ENCODE data around the gene FAM184B. TPM values are rescaled to one million over a fixed set of nuclear protein-coding genes. Genes with fewer than 3 reads are reported as not detected.
"Not testable (repeated sequence)": the region's sequence is repeated elsewhere in the genome, so short reads cannot be mapped to it uniquely, and the experiment has no call there.

Gene FAM184B
- polyA plus RNA-seq, 1 donor from 2014 or later: 0.10 TPM

DNA sequence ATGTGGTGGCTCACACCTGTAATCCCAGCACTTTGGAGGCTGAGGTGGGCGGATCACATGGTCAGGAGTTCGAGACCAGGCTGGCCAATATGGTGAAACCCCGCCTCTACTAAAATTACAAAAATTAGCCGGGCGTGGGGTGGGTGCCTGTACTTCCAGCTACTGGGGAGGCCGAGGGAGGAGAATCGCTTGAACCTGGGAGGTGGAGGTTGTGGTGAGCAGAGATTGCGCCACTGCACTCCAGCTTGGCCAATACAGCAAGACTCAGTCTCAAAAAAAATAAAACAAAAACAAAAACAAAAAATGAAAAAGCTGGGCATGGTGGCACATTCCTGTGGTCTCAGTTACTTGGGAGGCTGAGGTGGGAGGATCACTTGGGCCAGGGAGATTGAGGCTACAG lies 70.2 kb downstream of the FAM184B start:
- not testable (repeated sequence) for H3K9me2 ChIP-seq (ENCODE audit: insufficient read depth, low read length); H3K4me3 ChIP-seq (ENCODE audit: low read length); H3K4me2 ChIP-seq (ENCODE audit: low read length); H4K20me1 ChIP-seq (ENCODE audit: insufficient read depth); H3F3A ChIP-seq (ENCODE audit: insufficient read depth, low read length, poor library complexity, severe bottlenecking); H3K27ac ChIP-seq (ENCODE audit: low read length); H3K79me2 ChIP-seq (replicated peaks; ENCODE audit: insufficient read depth, low read length); H3K9ac ChIP-seq (ENCODE audit: low read length); H3K9me3 ChIP-seq (ENCODE audit: low read length); H3K27me3 ChIP-seq (ENCODE audit: insufficient read depth, low read depth, low read length); H3K36me3 ChIP-seq (ENCODE audit: insufficient read depth, low read length); H2AFZ ChIP-seq (ENCODE audit: low read depth, low read length)

DNA sequence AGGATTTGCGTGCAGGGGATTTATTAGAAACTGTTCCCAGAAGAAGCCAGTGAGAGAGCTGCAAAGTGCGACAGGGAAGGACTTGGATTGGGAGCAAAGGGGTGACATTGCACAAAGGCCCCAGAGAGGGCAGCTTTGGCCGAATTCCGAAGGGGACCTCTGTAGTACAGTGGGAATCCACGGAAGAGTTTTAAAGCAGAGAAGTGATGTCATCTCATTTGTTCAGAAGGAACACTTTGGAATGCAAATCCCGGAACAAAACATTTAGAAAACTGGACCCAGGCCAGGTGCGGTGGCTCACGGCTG lies 71.7 kb downstream of the FAM184B start:
- Histone ChIP-seq H3F3A (ENCODE audit: insufficient read depth, low read length, poor library complexity, severe bottlenecking) (no peaks in the 10 kb centered on the region), H3K36me3 (ENCODE audit: insufficient read depth, low read length) (no peaks in the 10 kb centered on the region), H3K9me3 (ENCODE audit: low read length) (no peaks in the 10 kb centered on the region), H3K9ac (ENCODE audit: low read length) (no peak overlapping the region), H3K9me2 (ENCODE audit: insufficient read depth, low read length) (no peaks in the 10 kb centered on the region), H4K20me1 (ENCODE audit: insufficient read depth) (no peaks in the 10 kb centered on the region), H2AFZ (ENCODE audit: low read depth, low read length) (no peak overlapping the region), H3K4me3 (ENCODE audit: low read length) (no peak overlapping the region), H3K79me2 (replicated peaks; ENCODE audit: insufficient read depth, low read length) (no peaks in the 10 kb centered on the region), H3K27me3 (ENCODE audit: insufficient read depth, low read depth, low read length) (no peaks in the 10 kb centered on the region), H3K27ac (ENCODE audit: low read length) (no peak overlapping the region), H3K4me2 (ENCODE audit: low read length) (no peak overlapping the region)
- TF ChIP-seq EZH2 (IDR thresholded peaks at IDR 0.05; ENCODE audit: borderline replicate concordance, insufficient read depth, low read length, poor library complexity, severe bottlenecking) (no peak), EP300 (conservative IDR thresholded peaks at IDR 0.05; ENCODE audit: poor library complexity, severe bottlenecking) (no peak), SMC3 (conservative IDR thresholded peaks at IDR 0.05; ENCODE audit: poor library complexity) (no peak), POLR2AphosphoS5 (IDR thresholded peaks at IDR 0.05) (no peak), RAD21 (conservative IDR thresholded peaks at IDR 0.05) (no peak)
- TF ChIP-seq, protein P1, sequence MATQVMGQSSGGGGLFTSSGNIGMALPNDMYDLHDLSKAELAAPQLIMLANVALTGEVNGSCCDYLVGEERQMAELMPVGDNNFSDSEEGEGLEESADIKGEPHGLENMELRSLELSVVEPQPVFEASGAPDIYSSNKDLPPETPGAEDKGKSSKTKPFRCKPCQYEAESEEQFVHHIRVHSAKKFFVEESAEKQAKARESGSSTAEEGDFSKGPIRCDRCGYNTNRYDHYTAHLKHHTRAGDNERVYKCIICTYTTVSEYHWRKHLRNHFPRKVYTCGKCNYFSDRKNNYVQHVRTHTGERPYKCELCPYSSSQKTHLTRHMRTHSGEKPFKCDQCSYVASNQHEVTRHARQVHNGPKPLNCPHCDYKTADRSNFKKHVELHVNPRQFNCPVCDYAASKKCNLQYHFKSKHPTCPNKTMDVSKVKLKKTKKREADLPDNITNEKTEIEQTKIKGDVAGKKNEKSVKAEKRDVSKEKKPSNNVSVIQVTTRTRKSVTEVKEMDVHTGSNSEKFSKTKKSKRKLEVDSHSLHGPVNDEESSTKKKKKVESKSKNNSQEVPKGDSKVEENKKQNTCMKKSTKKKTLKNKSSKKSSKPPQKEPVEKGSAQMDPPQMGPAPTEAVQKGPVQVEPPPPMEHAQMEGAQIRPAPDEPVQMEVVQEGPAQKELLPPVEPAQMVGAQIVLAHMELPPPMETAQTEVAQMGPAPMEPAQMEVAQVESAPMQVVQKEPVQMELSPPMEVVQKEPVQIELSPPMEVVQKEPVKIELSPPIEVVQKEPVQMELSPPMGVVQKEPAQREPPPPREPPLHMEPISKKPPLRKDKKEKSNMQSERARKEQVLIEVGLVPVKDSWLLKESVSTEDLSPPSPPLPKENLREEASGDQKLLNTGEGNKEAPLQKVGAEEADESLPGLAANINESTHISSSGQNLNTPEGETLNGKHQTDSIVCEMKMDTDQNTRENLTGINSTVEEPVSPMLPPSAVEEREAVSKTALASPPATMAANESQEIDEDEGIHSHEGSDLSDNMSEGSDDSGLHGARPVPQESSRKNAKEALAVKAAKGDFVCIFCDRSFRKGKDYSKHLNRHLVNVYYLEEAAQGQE (IDR thresholded peaks at IDR 0.05; ENCODE audit: borderline replicate concordance): no peak
- TF ChIP-seq, protein P2, sequence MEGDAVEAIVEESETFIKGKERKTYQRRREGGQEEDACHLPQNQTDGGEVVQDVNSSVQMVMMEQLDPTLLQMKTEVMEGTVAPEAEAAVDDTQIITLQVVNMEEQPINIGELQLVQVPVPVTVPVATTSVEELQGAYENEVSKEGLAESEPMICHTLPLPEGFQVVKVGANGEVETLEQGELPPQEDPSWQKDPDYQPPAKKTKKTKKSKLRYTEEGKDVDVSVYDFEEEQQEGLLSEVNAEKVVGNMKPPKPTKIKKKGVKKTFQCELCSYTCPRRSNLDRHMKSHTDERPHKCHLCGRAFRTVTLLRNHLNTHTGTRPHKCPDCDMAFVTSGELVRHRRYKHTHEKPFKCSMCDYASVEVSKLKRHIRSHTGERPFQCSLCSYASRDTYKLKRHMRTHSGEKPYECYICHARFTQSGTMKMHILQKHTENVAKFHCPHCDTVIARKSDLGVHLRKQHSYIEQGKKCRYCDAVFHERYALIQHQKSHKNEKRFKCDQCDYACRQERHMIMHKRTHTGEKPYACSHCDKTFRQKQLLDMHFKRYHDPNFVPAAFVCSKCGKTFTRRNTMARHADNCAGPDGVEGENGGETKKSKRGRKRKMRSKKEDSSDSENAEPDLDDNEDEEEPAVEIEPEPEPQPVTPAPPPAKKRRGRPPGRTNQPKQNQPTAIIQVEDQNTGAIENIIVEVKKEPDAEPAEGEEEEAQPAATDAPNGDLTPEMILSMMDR (IDR thresholded peaks at IDR 0.05; ENCODE audit: poor library complexity, severe bottlenecking): no peak

DNA sequence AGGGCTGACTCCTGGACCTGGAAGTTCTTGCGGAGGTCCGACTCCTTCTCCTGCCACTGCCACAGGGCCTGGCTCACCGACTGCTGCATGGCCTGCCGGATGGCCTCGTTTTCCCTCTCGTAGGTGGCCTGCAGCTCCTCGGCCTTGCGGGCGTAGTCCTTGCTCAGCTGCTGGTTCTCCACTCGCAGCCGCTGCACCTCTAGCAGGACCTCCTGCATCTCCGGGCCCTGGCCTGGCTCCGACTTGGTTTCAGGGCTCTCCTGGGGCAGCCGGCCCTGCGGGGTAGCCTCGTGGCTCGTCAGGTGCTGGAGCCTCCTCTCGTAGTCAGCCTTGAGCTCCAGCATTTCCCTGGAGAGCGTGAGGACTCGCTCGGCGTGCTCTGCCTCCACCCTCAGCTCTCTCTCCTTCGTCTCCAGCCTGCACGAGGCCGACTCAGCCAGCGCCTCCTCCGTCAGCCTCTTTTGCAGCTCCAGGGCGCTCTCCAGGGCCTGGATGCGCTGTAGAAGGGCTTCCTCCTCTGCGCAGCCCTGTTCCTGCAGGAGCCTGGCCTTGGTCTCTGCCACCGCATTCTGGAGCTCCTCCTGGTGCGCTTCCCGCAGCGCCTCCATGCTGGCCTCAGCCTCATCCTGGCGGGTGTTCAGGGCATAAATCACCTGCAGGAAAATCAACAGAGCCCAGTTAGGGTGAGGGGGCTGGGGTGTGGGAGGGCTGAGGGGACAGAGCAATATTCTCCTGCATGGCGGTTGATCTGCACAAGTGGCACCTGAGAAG lies 72.2 kb downstream of the FAM184B start:
- Histone ChIP-seq H3K4me3 (ENCODE audit: low read length) (no peak overlapping the region), H2AFZ (ENCODE audit: low read depth, low read length) (no peak overlapping the region), H3K36me3 (ENCODE audit: insufficient read depth, low read length) (no peaks in the 10 kb centered on the region), H3K9me2 (ENCODE audit: insufficient read depth, low read length) (no peaks in the 10 kb centered on the region), H4K20me1 (ENCODE audit: insufficient read depth) (no peaks in the 10 kb centered on the region), H3K9me3 (ENCODE audit: low read length) (no peaks in the 10 kb centered on the region), H3K79me2 (replicated peaks; ENCODE audit: insufficient read depth, low read length) (no peaks in the 10 kb centered on the region), H3K4me2 (ENCODE audit: low read length) (no peak overlapping the region), H3K27me3 (ENCODE audit: insufficient read depth, low read depth, low read length) (no peaks in the 10 kb centered on the region), H3F3A (ENCODE audit: insufficient read depth, low read length, poor library complexity, severe bottlenecking) (no peaks in the 10 kb centered on the region), H3K9ac (ENCODE audit: low read length) (no peak overlapping the region), H3K27ac (ENCODE audit: low read length) (no peak overlapping the region)
- TF ChIP-seq EZH2 (IDR thresholded peaks at IDR 0.05; ENCODE audit: borderline replicate concordance, insufficient read depth, low read length, poor library complexity, severe bottlenecking): no peak

All from neural cell (in vitro differentiated cells).